Vagina (tissue), 2 donors: ENCODE results near the gene AFG3L2. TPM values are rescaled to one million over a fixed set of nuclear protein-coding genes. Genes with fewer than 3 reads are reported as not detected.

Experiments used
- DNase-seq, 2 donors: peaks; one replicate each; pipeline ENCODE4 v3.0.0-alpha.2; 2017; ENCODE audit errors: extremely low spot score in 2 of 2
- H3K27ac ChIP-seq: fragments of 200-600 bp; sonication (generic); one replicate; pipeline ENCODE4 v1.5.1; 2019
- H3K27me3 ChIP-seq: fragments of 200-600 bp; sonication (generic); one replicate; pipeline ENCODE4 v1.5.1; 2019
- H3K36me3 ChIP-seq, 2 donors: fragments of 200-600 bp; sonication (generic); one replicate each; pipeline ENCODE4 v1.5.1; 2017 to 2019
- H3K4me1 ChIP-seq: fragments of 200-600 bp; sonication (generic); one replicate; pipeline ENCODE4 v1.5.1; 2019
- H3K4me3 ChIP-seq, 2 donors: fragments of 200-600 bp; sonication (generic); 1 replicate in 1 of 2; 2 replicates in 1 of 2; pipeline ENCODE4 v1.5.1; 2016 to 2019
- H3K9me3 ChIP-seq: fragments of 200-600 bp; sonication (generic); one replicate; pipeline ENCODE4 v1.5.1; 2019
- POLR2A ChIP-seq, 2 donors: fragments of 450-650 bp; IDR thresholded peaks; one replicate each; pipeline ENCODE4 v1.6.1; 2017; ENCODE audit warnings: antibody characterized with exemption in 2 of 2, mild to moderate bottlenecking in 2 of 2, moderate library complexity in 2 of 2
- POLR2AphosphoS5 ChIP-seq, 2 donors: sonication (generic); formaldehyde crosslinking; IDR thresholded peaks; one replicate each; pipeline ENCODE4 v1.9.0; 2017; ENCODE audit warnings: antibody characterized with exemption in 2 of 2, mild to moderate bottlenecking in 2 of 2, low read depth in 1 of 2; ENCODE audit not compliant: insufficient read depth in 1 of 2
- intact Hi-C: fragments of 100-400 bp; cut with DNase I; formaldehyde crosslinking; loops from one replicate; pipeline ENCODE4 v1.15.1; 2023
- total RNA-seq: library from RNA; depleted of rRNA; stranded (reverse); fragments of >200 nt; gene quantifications from one replicate; pipeline ENCODE4 v1.2.3, GENCODE V29; 2016
- TF ChIP-seq, protein P1 (sequence below), 3 experiments: fragments of 450-650 bp in 2 of 3; fragments of 200-600 bp in 1 of 3; sonication (generic) in 1 of 3; IDR thresholded peaks; one replicate each; pipeline ENCODE4 v1.5.1; 2017 to 2019; ENCODE audit warnings: antibody characterized with exemption in 3 of 3, mild to moderate bottlenecking in 2 of 3, moderate library complexity in 2 of 3

AFG3L2 gene
- total RNA-seq, 1 donor from 2014 or later, result 38.3 TPM

DNA sequence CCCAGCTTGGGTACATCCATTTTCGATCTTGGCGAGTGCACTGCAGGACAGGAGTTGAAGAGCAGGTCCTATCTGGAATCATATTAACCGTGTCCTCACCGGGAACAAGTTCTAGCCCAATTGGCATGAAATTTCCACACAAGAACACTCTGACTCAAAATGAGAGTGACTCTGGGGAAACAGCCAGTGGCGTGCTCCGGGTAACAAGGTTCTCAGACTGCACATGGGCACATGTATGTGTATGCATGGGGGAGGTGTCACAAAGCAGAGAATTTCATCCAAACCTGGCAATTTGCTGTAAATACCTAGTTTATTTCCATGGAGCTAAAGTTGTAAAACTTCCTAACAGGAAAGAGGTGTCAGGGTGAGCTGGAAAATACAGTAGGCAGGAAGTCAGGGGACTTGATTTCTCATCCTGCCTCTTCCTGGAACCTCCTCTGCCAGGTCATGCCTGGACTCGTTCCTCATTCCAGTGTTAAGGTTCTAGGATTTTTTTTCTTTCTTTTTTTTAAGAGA, 67.3 kb downstream of the AFG3L2 start:
- peak overlapping the region; percentile 67 to 79 for H3K4me3 ChIP-seq
- intact Hi-C loops, result loop anchor here (5.0 kb wide), 1 partner anchor 348 kb away; the partner anchor contains the start of gene SPIRE1
- DNase-seq, result peak in 1 of 2 donors; percentile 81
- peaks cover 0 to 25% of the 10 kb centered on the region in 2 donors for H3K36me3 ChIP-seq
- no peaks in the 10 kb centered on the region for H3K27me3 ChIP-seq
- TF ChIP-seq, protein P1, sequence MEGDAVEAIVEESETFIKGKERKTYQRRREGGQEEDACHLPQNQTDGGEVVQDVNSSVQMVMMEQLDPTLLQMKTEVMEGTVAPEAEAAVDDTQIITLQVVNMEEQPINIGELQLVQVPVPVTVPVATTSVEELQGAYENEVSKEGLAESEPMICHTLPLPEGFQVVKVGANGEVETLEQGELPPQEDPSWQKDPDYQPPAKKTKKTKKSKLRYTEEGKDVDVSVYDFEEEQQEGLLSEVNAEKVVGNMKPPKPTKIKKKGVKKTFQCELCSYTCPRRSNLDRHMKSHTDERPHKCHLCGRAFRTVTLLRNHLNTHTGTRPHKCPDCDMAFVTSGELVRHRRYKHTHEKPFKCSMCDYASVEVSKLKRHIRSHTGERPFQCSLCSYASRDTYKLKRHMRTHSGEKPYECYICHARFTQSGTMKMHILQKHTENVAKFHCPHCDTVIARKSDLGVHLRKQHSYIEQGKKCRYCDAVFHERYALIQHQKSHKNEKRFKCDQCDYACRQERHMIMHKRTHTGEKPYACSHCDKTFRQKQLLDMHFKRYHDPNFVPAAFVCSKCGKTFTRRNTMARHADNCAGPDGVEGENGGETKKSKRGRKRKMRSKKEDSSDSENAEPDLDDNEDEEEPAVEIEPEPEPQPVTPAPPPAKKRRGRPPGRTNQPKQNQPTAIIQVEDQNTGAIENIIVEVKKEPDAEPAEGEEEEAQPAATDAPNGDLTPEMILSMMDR (IDR thresholded peaks at IDR 0.05), result no peak
- peak in 1 of 2 donors; percentile 58 for TF ChIP-seq POLR2AphosphoS5 (IDR thresholded peaks at IDR 0.05; ENCODE audit: insufficient read depth in 1 of 2, low read depth in 1 of 2)
- peaks cover 50% of the 10 kb centered on the region for H3K4me1 ChIP-seq
- H3K27ac ChIP-seq, result peak overlapping the region; percentile 96
- peaks cover 6% of the 10 kb centered on the region for H3K9me3 ChIP-seq

DNA sequence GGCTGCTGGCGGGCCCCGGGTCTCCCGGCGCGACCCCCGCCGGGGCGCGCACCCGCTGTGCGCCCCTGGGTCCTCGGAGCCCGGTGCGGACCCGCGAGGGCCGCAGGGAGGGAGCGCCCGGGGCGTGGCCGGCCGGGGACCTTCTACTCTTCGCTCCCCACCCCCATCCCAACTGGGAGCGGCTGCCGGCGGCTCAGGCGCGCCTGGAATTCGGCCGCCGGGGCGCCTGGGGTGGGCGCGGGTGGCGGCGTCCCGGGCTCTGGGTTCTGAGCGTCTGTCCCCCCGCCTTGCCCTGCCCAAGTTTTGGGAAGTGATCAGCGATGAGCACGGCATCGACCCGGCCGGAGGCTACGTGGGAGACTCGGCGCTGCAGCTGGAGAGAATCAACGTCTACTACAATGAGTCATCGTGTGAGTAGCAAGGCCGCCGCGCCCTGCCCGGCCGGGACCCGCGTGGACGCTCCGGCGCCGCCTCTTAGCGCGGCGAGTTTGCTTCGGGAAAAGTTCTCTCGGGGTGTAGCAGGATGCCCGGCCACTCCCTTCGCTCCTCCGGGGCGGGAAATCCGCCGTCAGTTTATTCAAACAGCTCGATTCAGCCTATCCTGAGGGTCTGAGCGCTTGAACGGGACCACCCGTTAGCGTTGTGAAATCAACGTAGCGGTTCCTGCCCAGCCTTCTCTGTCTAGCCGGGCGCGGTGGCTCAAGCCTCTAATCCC, 68.5 kb downstream of the AFG3L2 start:
- Histone ChIP-seq H3K27ac (peak overlapping the region; percentile 96), H3K4me1 (peaks cover 38% of the 10 kb centered on the region), H3K36me3 (peaks cover 0 to 23% of the 10 kb centered on the region in 2 donors), H3K27me3 (no peaks in the 10 kb centered on the region), H3K9me3 (peaks cover 6% of the 10 kb centered on the region), H3K4me3 (peak overlapping the region; percentile 67 to 79)
- no peak for DNase-seq
- intact Hi-C loops, result loop anchor here (5.0 kb wide), 1 partner anchor 349 kb away; the partner anchor contains the start of gene SPIRE1
- peak; percentile 32 to 93 for TF ChIP-seq POLR2AphosphoS5 (IDR thresholded peaks at IDR 0.05; ENCODE audit: insufficient read depth in 1 of 2, low read depth in 1 of 2)
- peak in 1 of 2 donors; percentile 37 for TF ChIP-seq POLR2A (IDR thresholded peaks at IDR 0.05)
- TF ChIP-seq, protein P1 (IDR thresholded peaks at IDR 0.05), result peak in 1 of 3 experiments; percentile 9

DNA sequence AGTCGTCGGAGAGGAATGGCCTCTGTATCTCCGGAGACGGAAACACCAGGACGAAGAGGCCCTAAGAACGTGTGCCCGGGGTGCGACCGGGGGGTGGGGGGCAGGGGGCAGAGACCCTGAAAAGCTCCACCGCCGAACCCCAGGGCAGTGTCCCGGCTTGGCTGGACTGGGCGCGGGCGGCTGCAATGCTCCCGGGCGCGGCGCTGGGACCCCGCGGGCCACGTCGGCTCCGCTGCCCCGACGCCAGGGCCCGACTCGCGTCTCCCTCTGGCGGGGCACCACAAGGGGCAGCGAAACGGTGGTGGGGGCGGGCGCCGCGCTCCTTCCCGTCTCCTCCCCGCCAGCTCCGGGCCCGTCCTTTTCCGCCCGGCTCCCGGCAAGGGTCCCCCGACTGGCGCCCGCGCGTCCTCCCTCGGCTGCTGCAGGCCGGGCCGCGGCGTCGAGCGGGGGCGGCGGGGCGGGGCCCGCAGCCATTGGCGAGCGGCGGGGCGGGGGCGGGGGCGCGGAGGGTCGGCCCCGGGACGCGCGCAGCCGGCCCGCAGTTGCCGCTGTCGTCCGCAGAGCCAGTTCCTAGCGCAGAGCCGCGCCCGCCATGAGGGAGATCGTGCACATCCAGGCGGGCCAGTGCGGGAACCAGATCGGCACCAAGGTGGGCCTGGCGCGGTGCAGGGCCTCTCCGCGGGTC, 69.2 kb downstream of the AFG3L2 start, which contains the start of gene TUBB6:
Gene TUBB6, plus strand, starts transcription at position 541 of the 685 bp plus-strand sequence. Its CDS starts 52 bp downstream, at position 593.
- TF ChIP-seq, protein P1 (IDR thresholded peaks at IDR 0.05), result peak in 1 of 3 experiments; percentile 12
- TF ChIP-seq POLR2AphosphoS5 (IDR thresholded peaks at IDR 0.05; ENCODE audit: insufficient read depth in 1 of 2, low read depth in 1 of 2) (no peak), POLR2A (IDR thresholded peaks at IDR 0.05) (no peak)
- H3K4me1 ChIP-seq, result peaks cover 35% of the 10 kb centered on the region
- intact Hi-C loops, result loop anchor here (5.0 kb wide), 1 partner anchor 349 kb away; the partner anchor contains the start of gene SPIRE1
- DNase-seq, result peak in 1 of 2 donors; percentile 86
- H3K4me3 ChIP-seq, result peak within 1 kb of the TSS; percentile 67 to 79
- no peaks in the 10 kb centered on the region for H3K27me3 ChIP-seq
- peak within 1 kb of the TSS; percentile 96 for H3K27ac ChIP-seq
- peaks cover 6% of the 10 kb centered on the region for H3K9me3 ChIP-seq
- peaks cover 0 to 19% of the 10 kb centered on the region in 2 donors for H3K36me3 ChIP-seq

DNA sequence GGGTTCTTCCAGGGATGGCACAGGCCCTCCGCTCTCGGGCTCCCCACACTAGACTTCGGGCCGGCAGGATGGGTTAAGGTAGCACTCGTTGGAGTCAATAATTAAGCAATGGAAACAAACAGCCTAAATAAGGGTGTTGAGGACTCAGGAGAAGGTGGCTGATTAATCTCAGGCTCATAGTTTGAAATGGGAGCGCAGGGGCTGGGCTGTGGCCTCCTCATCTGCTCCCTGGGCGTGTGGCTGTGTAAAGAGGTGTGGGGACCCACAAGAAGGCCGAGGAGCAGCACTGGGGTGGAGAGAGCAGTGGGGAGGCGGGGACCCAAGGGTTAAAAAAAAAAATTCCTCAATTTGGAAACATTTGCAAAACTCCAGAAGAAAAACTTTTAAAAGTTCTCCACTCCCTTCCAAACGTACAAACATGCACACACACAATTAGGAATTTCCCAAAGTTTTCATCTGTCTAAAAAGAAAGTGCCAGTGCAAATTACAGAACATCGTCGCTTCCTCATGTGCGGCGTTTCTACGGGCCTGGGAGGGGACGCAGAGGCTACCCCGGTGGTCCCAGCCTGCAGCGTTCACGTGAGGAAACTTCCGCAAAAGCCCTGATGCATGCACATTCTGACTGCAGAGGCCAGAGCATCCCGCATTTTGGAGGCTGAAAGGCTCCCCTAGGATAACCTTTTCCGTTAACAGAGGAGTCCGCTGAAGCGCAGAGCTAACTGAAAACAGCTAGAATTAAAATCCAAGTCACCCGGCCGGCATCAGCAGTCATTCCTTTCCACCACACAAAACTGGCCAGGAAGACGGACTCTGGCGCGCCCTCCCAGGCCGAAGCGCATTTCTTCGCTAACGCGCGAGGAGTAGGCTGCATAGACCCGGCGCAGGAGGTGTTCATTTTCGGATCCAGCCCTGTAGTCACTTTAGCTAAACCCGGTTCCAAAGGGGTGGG, 70.0 kb downstream of the AFG3L2 start:
- peaks cover 0 to 14% of the 10 kb centered on the region in 2 donors for H3K36me3 ChIP-seq
- peaks cover 3% of the 10 kb centered on the region for H3K9me3 ChIP-seq
- peak overlapping the region; percentile 67 to 79 for H3K4me3 ChIP-seq
- H3K27ac ChIP-seq, result peak overlapping the region; percentile 96
- H3K27me3 ChIP-seq, result no peaks in the 10 kb centered on the region
- DNase-seq, result peak in 1 of 2 donors; percentile 89
- TF ChIP-seq POLR2AphosphoS5 (IDR thresholded peaks at IDR 0.05; ENCODE audit: insufficient read depth in 1 of 2, low read depth in 1 of 2) (peak in 1 of 2 donors; percentile 66), POLR2A (IDR thresholded peaks at IDR 0.05) (peak in 1 of 2 donors; percentile 8)
- TF ChIP-seq, protein P1 (IDR thresholded peaks at IDR 0.05), result peak in 1 of 3 experiments; percentile 15
- intact Hi-C loops, result loop anchor here (5.0 kb wide), 1 partner anchor 350 kb away; the partner anchor contains the start of gene SPIRE1
- peaks cover 35% of the 10 kb centered on the region for H3K4me1 ChIP-seq
